HG03139 (cell line): ENCODE results near the gene PHF12.
"Not testable (repeated sequence)": the region's sequence is repeated elsewhere in the genome, so short reads cannot be mapped to it uniquely, and the experiment has no call there.

ENCODE experiments used
- ATAC-seq: cut with Tn5 transposase; IDR thresholded peaks from one replicate; pipeline ENCODE4 v1.9.1; 2021; ENCODE audit not compliant: unreplicated experiment

Gene PHF12

GRCh38 chr17:28935744-28936460, 15.4 kb downstream of the PHF12 start:
- no peak for ATAC-seq

DNA sequence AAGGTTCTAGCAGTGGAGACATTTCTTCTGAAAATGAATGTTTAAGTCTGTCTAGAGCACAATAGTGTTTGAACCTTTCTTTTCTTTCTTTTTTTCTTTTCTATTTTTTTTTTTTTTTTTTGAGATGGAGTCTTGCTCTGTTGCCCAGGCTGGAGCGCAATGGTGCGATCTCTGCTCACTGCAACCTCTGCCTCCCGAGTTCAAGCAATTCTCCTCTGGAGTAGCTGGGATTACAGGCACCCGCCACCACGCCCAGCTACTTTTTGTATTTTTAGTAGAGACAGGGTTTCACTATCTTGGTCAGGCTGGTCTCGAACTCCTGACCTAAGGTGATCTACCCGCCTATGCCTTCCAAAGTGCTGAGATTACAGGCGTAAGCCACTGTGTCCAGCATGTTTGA, 16.8 kb downstream of the PHF12 start:
- not testable (repeated sequence) for ATAC-seq

DNA sequence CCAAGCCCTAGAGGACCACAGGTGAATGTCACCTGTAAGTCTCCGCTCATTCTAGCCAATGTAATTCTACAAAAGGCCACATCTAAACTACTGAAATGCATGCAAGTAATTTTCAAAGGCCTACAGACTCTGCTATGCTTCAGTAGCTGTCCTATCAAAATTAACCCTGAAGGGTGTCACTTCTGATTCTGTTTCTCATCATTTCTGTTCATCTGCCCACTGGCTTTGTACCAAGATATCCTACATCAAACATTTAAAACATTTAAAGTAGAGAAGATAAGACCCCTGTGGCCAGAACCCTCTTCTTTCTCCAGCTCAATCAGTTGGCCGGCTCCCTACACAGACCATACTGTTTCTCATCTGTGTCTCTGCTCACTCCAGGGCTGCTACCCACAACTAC, 21.5 kb downstream of the PHF12 start:
- no peak for ATAC-seq

- ATAC-seq = no peak
Measured at GRCh38 chr17:28928061-28928460, 23.3 kb downstream of the PHF12 start.

DNA sequence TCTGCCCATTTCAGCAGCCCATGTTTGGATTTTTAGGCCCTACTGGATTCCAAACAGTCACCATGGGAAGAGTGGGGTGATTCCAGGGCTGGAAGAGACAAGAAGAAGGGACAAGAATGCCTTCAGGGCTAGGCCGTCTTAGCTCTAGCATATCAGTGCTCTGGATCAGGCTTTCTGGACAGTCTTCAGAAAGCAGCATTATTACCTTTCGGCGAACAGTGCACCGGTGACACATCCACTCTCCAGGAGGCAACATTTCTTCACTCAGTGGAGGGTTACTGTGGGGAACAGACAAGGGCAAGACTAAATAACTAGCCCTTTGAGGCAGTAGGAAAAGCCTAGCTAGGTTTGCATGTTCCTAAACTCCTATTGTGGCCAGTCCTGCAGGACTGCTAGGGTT, 24.5 kb downstream of the PHF12 start:
- ATAC-seq = no peak

DNA sequence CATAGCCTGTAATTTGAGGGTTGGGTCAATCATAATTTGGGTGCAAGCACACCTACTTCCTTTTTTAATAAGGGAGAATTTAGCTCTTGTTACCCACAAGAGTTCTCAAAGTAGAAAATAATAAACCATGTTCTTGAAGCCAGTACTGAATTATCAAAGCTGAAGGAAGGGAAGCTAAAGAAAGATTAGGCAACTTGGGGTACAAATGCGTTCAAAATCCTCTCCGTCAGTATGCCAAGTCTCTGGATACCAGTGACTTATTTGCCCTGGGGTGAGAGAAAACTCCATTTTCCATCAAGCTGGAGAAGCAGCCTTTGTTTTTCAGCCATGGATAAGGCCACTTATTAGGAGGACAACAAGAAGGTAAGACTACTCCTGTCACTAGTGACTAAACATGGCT, 25.0 kb downstream of the PHF12 start:
- ATAC-seq = no peak

DNA sequence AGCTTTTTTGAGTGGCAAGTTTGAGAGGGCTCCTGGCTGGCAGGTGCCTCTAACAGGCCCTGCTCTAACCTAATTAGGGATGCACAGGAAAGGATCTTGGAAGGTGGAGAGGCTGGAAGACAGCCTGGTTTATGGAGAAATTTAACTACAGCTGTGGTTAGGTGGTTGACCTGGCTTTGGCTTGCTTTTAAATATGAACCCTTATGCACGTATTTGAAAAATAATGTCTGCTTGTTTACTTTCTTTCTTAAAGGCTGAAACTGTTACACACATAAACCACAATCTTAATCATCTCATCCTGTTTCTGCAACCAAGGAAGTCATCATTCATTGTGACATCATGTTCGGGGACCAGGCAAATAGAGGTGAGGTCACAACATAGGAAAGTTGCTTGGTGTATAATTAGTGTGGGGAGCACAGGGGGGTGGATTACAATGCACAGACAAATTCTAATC, 25.4 kb downstream of the PHF12 start:
- no peak for ATAC-seq

- no peak for ATAC-seq
Measured at GRCh38 chr17:28920201-28920600, 31.1 kb downstream of the PHF12 start.

GRCh38 chr17:28918295-28918694, 33.0 kb downstream of the PHF12 start:
- no peak for ATAC-seq

DNA sequence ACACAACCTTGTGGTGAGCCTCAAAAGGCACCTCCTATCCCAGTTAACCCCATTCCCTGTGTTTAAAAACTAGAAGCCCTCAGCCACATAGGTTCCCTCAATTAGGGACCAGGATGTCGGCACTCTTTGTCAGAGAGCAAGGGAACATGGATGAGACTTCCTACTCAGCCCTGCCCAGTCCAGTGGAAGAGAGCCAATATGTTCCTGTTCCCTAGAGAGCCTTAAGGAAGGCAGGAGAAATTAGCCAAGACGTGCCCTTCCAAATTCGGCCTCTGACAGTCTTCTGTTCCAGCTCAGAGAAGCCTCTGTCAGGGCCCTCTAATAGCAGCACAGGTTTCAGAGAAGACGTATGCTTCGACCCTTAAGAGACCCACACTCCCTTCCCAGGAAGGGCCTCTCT, 33.9 kb downstream of the PHF12 start:
- ATAC-seq = no peak

GRCh38 chr17:28917029-28917428, 34.3 kb downstream of the PHF12 start:
- no peak for ATAC-seq

DNA sequence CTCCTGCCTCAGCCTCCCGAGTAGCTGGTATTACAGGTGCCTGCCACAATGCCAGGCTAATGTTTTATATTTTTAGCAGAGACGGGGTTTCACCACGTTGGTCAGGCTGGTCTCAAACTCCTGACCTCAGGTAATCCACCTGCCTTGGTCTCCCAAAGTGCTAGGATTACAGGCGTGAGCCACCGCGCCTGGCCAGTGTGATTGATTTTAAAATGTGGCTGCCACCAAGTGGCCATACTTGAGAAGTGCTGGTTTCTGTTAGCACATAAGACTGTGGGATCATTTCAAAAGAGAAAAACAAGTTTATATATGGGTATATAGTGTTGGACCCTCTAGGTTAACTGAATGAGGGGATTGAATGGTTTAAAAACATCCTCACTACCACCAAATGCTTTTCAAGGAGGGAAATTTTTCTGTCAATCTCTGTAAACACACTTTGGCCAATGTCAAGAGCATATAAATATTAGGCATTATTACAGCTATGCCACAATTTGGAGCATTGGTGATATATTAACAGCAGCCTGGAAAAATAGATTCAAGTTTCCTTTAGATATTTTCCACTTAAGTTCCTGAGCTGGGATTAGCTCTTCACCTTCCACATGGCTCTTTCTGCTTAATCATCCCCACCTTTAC, 34.9 kb downstream of the PHF12 start:
- no peak for ATAC-seq

DNA sequence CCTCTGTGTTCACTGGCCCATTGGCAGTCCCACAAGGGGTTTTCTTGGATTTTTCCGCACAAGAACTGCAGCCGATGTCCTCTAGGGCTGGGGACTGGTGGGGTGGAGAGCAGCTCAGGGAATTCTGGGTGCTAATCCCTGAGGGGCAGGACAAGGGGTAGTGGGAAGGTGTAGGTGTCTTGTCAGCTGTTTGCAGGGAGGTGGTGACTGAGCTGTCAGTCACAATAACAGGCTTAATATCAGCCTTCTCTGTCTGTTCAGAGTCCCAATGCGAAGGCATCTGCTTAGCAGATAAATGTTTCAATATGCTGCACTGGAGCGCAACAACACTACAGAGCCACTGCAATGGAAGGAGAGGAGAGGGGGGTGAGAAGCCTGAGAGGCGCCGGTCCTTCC, 38.4 kb downstream of the PHF12 start:
- no peak for ATAC-seq

- ATAC-seq = no peak
Measured at GRCh38 chr17:28912281-28912937, 38.9 kb downstream of the PHF12 start.

GRCh38 chr17:28911411-28912045, 39.8 kb downstream of the PHF12 start:
- ATAC-seq = no peak

DNA sequence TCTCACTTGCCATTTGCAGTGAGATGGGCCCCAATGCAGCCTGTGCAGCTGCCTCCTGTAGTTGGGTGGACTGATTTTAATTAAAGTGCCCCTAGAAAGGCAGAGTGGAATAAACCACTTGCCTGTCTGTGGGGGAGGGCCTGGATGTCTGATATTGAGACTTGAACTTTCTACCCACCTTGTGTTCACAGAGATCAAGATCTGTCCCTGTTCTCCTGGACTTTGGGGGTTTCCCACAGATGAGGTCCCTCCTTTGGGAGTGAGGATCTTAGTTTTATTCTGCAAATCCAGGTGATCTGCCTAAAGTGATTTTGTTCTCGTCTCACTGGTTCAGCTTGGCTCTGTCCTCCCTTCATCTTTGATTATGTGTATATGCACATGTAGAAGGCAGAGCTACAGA, 40.8 kb downstream of the PHF12 start:
- no peak for ATAC-seq

DNA sequence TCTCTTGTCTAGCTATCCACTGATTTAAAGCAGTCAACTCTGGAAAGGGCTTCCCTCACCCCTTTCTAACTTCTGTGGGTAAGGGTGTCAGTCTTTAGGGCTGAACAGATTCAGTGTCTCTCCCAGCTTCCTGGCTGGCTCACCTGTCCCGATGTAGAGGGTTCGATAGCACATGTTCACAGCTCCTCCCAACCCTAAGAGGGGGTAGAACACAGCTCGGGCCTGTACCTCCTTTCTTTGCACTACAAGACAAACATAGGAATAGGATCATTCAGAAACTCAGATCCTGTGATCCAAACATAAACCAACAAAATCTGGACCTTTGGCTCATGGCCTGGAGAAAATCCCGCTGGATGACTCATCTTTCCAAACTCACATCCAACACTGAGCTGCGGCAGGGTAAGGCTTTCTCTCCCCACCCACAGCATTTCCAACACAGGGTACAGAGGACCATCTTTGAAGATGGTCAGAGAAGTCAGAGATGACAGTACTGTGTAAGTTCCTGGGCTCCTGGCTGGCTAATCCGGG, 42.6 kb downstream of the PHF12 start:
- no peak for ATAC-seq

DNA sequence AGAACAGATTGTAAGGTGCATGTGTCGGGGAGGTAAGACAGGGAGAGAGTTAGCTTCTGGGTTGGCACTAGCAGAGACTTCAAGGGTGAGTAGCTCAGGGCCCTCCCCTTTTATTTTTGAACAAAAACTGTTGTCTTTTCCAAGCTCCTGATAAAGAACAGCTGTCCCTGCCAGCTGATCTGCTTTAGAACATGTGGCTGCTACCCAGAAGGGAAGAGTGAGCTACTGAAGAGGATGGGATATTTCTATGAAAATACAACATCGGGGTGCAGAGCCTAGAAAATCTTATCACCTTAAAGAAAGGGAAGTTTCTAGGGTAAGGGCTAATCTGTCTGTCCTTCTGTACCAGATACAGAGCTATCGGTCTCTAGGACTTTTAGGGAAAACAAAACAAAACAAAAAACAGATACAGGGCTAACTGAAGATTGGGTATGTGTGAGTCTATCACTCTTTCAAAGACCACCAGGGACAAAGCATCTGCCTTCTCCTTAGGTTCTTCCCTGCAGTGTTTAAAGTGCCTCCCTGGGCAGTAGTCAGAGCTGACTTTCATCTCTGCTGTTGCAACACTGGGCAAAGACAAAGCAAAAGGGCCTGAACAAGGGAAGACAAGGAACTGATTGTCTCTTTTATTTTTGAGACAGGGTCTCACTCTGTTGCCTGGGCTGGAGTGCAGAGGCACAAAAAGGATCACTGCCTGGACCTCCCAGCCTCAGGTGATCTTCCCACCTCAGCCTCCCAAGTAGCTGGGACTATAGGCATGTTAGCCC, 43.4 kb downstream of the PHF12 start:
- ATAC-seq = no peak

DNA sequence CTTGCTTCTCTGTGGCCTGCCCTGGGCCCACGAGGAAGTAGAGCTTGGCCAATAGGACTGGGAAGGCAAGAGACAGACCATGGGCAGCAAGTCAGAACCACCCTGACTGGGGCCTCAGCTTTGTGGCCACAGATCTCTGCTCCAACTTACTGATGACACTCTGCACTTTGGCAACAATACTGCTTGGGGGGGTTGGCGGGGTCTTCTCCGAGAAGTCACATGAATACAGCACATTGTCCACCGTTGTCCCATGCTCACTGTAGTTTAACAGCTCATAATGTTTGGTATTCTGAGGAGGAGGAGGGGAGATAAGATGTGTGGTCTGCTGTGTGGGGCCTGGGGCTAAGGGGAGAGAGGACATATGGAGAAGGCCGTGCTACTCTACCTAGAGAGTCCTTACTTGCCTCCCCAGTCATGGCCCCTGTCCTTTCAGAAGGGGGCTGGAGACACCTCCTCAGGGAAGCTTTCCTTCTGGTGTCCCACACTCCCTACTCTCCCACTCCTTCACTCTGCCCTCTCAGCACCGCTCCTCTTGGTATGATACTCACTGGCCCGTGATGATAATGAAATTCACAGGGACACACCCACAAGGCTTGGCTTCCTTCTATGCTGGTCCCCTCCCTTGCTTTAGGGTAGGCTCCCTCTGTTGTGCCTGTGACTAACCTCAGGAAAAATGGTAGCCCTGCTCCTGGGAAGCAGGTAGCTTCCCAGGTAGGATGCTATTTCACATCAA, 44.4 kb downstream of the PHF12 start:
- no peak for ATAC-seq

DNA sequence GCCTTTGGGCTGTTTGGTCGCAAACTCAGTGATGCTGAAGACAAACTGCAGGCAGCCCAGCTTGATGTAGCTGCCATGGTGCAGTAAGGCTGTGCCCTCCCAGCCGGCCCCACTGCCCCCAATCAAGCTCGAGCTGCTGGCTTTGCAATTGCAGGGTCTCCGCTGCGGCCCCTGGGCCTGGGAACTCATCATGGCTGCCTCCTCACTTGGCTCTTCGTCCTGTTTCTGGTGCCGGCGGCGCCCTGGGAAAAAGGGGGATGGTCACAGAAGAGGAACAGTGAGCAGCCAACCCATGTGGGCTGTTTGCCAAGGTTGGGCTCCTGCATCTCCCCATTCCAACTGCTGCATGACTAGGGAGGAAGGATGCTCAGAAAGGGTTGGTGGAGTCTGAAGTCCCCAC, 45.0 kb downstream of the PHF12 start:
- ATAC-seq = no peak
